HFFc6 (cell line): ENCODE measurements around the gene SBK3. TPM values are rescaled to one million over a fixed set of nuclear protein-coding genes. Genes with fewer than 3 reads are reported as not detected.

ENCODE experiments used
- DNase-seq: peaks from one replicate; pipeline ENCODE4 v3.0.0-alpha.2; 2018
- H3K27ac Mint-ChIP-seq: 2 replicates; pipeline ENCODE4 v1.8.0; 2020; ENCODE audit warnings: mild to moderate bottlenecking, mixed read lengths
- H3K27me3 Mint-ChIP-seq: 2 replicates; pipeline ENCODE4 v1.8.0; 2021; ENCODE audit warnings: mild to moderate bottlenecking, moderate library complexity, mixed read lengths; ENCODE audit not compliant: insufficient read depth
- H3K36me3 Mint-ChIP-seq: 2 replicates; pipeline ENCODE4 v1.8.0; 2021; ENCODE audit warnings: low read depth, mixed read lengths
- H3K4me1 Mint-ChIP-seq: 2 replicates; pipeline ENCODE4 v1.8.0; 2020; ENCODE audit warnings: low read depth, mixed read lengths
- H3K4me3 Mint-ChIP-seq: 2 replicates; pipeline ENCODE4 v1.8.0; 2020; ENCODE audit warnings: mild to moderate bottlenecking, moderate library complexity, mixed read lengths
- H3K9me3 Mint-ChIP-seq: 2 replicates; pipeline ENCODE4 v1.8.0; 2020; ENCODE audit warnings: mild to moderate bottlenecking, mixed read lengths
- total RNA-seq, 6 experiments: library from RNA; stranded (reverse); fragmentation: NEBNext Ultra II Directional; extraction: Animal tissue kit (Norgen Biotek cat#: 25700); gene quantifications; 2 replicates in 1 of 6; 3 replicates in 5 of 6; pipeline ENCODE4 v1.2.3, GENCODE V29; 2021
- TF ChIP-seq, protein P1 (sequence below): fragments of 200-600 bp; sonication (generic); IDR thresholded peaks from 2 replicates; pipeline ENCODE4 v1.5.0; 2021; ENCODE audit warnings: antibody characterized with exemption, mild to moderate bottlenecking

The SBK3 gene
- total RNA-seq, 6 experiments from 2014 or later: not detected

DNA sequence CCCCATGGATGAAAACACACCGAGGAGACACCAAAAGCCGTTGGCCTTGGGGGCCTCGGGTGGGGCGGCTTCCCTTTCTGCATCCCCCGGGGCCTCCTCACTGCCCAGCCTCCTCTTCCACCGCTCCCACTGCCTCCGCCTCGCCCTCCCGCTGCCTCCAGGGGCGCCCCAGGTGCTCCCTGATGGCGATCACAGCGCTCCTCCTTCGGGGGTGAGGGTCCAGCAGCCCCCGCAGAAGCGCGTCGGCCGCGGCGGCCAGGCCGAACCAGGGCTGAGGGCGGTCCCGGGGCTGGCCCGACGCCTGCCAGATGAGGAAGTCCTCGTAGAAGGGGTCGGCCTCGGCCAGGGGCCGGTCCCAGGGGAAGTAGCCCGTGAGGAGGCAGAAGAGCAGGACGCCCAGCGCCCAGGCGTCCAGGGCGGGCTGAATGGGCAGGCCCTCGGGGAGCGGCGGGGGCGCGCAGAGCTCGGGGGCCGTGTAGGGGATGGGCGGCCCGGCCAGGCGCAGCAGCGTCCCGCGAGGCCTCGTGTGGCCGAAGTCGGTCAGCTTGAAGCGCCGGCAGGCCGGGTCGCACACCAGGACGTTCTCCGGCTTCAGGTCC, 15.6 kb downstream of the SBK3 start:
- no peak for DNase-seq
- H3K4me3 Mint-ChIP-seq: no peak overlapping the region
- TF ChIP-seq, protein P1, sequence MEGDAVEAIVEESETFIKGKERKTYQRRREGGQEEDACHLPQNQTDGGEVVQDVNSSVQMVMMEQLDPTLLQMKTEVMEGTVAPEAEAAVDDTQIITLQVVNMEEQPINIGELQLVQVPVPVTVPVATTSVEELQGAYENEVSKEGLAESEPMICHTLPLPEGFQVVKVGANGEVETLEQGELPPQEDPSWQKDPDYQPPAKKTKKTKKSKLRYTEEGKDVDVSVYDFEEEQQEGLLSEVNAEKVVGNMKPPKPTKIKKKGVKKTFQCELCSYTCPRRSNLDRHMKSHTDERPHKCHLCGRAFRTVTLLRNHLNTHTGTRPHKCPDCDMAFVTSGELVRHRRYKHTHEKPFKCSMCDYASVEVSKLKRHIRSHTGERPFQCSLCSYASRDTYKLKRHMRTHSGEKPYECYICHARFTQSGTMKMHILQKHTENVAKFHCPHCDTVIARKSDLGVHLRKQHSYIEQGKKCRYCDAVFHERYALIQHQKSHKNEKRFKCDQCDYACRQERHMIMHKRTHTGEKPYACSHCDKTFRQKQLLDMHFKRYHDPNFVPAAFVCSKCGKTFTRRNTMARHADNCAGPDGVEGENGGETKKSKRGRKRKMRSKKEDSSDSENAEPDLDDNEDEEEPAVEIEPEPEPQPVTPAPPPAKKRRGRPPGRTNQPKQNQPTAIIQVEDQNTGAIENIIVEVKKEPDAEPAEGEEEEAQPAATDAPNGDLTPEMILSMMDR: no peak
- H3K9me3 Mint-ChIP-seq: no peaks in the 10 kb centered on the region
- no peak overlapping the region for H3K27ac Mint-ChIP-seq
- peaks cover under 1% of the 10 kb centered on the region; the same call in 1 of the 2 replicates for H3K4me1 Mint-ChIP-seq
- peaks cover 6% of the 10 kb centered on the region for H3K27me3 Mint-ChIP-seq
- no peaks in the 10 kb centered on the region for H3K36me3 Mint-ChIP-seq

DNA sequence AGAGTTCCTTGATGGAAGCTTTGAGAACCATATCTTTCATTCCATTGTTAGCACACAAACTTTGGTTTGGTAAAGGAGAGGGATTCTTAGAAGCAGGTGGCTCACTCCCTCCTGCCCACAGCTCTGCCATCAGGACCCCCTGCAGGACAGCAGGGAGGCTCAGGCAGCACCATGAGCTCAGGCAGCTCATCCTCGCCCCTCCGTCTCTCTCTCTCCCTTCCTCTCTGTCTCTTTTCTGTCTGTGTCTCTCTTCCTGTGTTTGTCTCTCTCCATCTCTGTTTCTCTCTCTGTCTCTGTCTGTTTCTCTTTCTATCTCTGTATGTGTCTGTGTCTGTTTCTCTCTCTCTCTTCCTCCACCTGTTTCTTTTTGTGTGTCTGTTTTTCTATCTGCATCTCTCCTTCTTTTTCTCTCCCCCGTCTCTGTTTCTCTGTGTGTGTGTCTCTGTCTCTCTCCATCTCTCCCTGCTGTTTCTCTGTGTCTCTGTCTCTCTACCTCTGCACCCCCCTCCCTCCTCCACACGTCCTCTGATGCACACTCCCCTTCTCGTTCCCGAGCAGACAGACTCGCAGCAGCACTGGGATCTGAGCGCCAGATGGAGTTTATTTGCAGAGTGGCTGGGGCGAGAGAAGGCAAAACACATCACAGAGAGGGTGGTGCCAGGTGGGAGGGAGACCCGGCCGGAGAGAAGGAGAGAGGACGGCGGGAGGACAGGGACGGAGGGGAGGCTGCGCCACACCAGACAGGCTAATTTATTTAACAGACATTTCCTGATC, 17.1 kb downstream of the SBK3 start:
- TF ChIP-seq, protein P1: no peak
- no peak for DNase-seq
- no peaks in the 10 kb centered on the region for H3K9me3 Mint-ChIP-seq
- peaks cover 5% of the 10 kb centered on the region; the same call in 1 of the 2 replicates for H3K4me1 Mint-ChIP-seq
- H3K27me3 Mint-ChIP-seq: peaks cover 6% of the 10 kb centered on the region
- H3K4me3 Mint-ChIP-seq: no peak overlapping the region
- no peaks in the 10 kb centered on the region for H3K36me3 Mint-ChIP-seq
- no peak overlapping the region for H3K27ac Mint-ChIP-seq

DNA sequence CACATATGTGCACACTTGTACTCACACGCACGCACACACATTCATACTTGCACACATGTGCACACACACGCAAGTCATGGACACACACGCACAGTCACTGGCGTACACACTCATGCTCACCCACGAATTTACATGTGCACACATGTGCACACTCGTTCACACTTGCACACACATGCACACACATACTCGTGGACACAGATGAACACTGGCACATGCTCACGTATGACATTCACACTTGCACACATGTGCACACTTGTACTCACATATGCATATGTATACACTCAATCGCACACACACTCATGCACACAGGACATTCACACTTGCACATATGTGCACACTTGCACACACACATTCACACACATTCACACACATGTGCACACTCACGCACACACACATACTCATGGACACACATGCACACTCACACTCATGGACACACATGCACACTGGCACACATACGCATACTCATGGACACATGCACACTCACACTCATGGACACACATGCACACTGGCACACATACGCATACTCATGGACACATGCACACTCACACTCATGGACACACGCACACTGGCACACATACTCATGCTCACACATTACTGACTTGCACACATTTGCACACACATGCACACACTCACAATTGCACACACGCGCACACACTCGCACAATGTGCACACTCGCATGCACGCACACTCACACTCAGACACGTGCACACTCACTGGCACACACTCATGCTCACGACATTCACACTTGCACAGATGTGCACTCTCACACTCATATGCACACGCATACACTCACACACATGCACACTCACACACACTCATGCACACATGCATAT, 17.9 kb downstream of the SBK3 start:
- Mint-ChIP-seq H3K9me3 (no peaks in the 10 kb centered on the region), H3K27me3 (peaks cover 6% of the 10 kb centered on the region), H3K4me1 (peaks cover 5% of the 10 kb centered on the region; the same call in 1 of the 2 replicates), H3K27ac (no peak overlapping the region), H3K36me3 (no peaks in the 10 kb centered on the region), H3K4me3 (no peak overlapping the region)
- TF ChIP-seq, protein P1: no peak
- DNase-seq: no peak

DNA sequence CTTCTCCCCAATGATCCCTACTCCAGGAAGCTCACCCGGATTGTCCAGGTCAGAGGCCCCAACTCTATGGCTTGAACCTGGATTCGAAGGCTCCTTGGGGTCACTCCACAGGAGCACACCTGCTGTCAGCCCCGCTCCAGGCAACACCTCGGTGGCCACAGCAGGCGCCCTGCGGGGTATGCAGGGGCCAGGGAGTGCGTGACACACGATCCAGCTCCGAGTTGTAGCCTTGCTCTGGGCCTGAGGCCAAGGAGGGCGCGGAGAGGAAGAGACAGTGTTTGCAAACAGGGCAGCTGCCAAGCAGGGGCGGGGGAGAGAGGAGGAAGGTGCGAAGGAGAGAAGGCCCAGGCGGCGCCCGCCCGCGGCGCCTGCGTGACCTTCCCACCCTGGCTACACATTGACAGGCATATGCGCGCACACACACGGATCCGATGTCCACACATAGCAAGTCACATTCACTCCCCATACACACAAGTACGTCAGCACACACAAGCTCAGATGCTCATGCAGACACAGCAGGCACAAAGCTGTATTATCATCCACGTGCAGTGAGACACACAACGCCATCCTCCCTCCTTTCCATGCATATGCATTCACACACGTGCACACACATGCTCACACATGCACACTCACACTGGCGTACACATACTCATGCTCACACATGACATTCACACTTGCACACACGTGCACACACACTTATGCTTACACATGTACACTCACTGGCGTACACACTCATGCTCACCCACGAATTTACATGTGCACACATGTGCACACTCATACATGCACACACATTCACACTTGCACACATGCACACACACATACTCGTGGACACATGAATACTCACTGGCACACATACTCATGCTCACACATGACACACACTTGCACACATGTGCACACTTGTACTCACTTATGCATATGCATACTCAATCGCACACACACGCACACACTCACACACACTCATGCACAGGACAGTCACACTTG, 18.8 kb downstream of the SBK3 start:
- peaks cover 6% of the 10 kb centered on the region for H3K27me3 Mint-ChIP-seq
- H3K4me3 Mint-ChIP-seq: no peak overlapping the region
- H3K27ac Mint-ChIP-seq: no peak overlapping the region
- peaks cover 5% of the 10 kb centered on the region; the same call in 1 of the 2 replicates for H3K36me3 Mint-ChIP-seq
- DNase-seq: peak; percentile 51
- TF ChIP-seq, protein P1: no peak
- peaks cover 10% of the 10 kb centered on the region for H3K4me1 Mint-ChIP-seq
- H3K9me3 Mint-ChIP-seq: no peaks in the 10 kb centered on the region
